ENCODE data around the gene USP34.

USP34 gene

DNA sequence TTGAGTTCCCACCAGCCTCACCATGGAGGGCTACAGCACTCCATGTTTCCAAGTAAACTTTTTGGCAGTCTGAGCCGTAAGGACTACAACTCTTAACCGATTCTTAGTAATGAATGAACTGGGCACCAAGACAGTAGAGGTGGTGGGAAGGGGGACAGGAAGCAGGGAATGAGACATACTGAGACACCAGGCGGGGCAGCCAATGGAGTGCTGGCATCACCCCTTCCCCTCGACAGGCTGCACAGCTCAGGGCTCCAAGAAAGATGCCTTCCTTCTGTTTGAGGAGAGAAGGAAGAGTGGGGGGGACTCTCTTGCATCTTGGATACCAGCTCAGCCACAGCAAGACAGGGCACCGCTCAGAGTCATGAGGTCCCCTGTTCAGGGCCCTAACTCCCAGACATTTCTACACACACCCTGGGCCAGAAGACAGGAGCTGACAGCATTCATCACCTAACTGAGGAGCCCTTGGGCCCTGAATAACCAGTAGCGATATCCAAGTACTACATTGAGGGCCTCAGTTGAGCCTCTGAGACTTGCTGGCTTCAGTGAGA, 45.2 kb downstream of the USP34 start:
- TF ChIP-seq MYC (IDR thresholded peaks at IDR 0.05; ENCODE audit: low read depth, low read length) (no peak), POLR2A (IDR thresholded peaks at IDR 0.05; ENCODE audit: extremely low read depth, insufficient read length) (no peak)
- TF ChIP-seq, protein P1, sequence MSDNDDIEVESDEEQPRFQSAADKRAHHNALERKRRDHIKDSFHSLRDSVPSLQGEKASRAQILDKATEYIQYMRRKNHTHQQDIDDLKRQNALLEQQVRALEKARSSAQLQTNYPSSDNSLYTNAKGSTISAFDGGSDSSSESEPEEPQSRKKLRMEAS (IDR thresholded peaks at IDR 0.05; ENCODE audit: low read depth, low read length) = no peak
- TF ChIP-seq, protein P2, sequence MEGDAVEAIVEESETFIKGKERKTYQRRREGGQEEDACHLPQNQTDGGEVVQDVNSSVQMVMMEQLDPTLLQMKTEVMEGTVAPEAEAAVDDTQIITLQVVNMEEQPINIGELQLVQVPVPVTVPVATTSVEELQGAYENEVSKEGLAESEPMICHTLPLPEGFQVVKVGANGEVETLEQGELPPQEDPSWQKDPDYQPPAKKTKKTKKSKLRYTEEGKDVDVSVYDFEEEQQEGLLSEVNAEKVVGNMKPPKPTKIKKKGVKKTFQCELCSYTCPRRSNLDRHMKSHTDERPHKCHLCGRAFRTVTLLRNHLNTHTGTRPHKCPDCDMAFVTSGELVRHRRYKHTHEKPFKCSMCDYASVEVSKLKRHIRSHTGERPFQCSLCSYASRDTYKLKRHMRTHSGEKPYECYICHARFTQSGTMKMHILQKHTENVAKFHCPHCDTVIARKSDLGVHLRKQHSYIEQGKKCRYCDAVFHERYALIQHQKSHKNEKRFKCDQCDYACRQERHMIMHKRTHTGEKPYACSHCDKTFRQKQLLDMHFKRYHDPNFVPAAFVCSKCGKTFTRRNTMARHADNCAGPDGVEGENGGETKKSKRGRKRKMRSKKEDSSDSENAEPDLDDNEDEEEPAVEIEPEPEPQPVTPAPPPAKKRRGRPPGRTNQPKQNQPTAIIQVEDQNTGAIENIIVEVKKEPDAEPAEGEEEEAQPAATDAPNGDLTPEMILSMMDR (IDR thresholded peaks at IDR 0.05; ENCODE audit: low read depth, low read length) = no peak
- no peak for DNase-seq (ENCODE audit: low read depth)
- H3K4me3 ChIP-seq (ENCODE audit: low read depth, low read length) = no peak overlapping the region

DNA sequence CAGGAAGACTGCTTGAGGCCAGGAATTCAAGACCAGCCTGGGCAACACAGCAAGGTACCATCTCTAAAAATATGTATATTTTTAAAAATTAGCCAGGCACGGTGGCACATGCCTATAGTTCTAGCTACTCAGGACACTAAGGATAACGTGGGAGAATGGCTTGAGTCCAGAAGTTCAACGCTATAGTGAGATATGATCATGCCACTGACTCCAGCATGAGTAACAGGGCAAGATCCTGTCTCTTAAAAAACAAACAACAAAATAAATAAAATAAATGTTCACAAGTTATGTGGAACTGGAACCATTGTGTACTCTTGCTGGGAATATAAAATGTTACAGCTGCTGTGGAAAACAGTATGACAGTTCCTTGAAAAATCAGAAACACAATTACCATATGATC, 47.2 kb downstream of the USP34 start:
- no peak overlapping the region for H3K4me3 ChIP-seq (ENCODE audit: low read depth, low read length)
- no peak for DNase-seq (ENCODE audit: low read depth)
- TF ChIP-seq MYC (IDR thresholded peaks at IDR 0.05; ENCODE audit: low read depth, low read length) (no peak), POLR2A (IDR thresholded peaks at IDR 0.05; ENCODE audit: extremely low read depth, insufficient read length) (no peak)
- TF ChIP-seq, protein P2 (IDR thresholded peaks at IDR 0.05; ENCODE audit: low read depth, low read length) = no peak
- TF ChIP-seq, protein P1 (IDR thresholded peaks at IDR 0.05; ENCODE audit: low read depth, low read length) = no peak

DNA sequence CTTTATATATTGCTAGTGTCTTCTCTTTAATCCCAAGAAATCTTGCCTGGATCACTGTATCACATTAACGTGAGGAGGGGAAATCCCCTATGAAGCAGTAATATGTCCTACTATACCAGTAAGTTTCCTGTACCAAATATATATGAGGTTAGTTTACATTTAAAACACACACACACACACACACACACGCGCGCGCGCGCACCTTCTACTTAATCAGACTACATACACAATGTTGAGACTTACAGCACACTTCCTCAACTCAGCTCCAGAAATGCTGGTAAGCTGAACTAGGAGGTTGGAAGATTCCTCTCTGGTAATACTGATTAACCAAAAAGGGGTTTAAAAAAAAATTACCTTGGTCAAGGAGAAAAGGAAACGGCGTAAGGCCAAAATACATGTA, 49.3 kb downstream of the USP34 start:
- no peak for DNase-seq (ENCODE audit: low read depth)
- H3K4me3 ChIP-seq (ENCODE audit: low read depth, low read length) = no peak overlapping the region
- TF ChIP-seq, protein P2 (IDR thresholded peaks at IDR 0.05; ENCODE audit: low read depth, low read length) = no peak
- TF ChIP-seq, protein P1 (IDR thresholded peaks at IDR 0.05; ENCODE audit: low read depth, low read length) = no peak
- TF ChIP-seq MYC (IDR thresholded peaks at IDR 0.05; ENCODE audit: low read depth, low read length) (no peak), POLR2A (IDR thresholded peaks at IDR 0.05; ENCODE audit: extremely low read depth, insufficient read length) (no peak)

DNA sequence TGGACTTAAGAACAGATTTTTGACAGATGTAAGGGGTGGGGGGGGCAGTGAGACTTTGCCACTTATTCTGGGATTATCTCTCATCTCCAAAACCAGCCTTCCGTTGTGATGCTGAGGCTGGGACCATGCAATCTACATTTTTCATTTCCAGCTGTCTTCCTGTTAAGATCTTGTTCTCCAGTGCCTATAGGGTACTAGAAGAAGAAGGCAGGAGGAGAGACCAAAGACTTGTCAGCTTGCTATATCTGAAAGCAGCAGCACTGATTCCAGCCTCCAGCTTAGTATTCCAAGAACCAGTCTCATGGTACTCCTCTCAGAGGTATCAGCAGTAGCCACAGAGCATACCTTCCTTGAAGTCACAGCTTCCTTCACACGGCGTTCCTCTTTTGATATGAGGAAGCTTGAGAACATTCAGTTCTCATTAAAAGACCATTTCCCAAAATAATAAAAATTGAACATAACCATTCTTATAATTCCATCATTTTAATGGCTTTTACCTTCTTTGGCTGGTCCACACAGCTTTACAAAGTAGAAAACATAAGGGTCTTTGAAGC, 49.8 kb downstream of the USP34 start:
- no peak for DNase-seq (ENCODE audit: low read depth)
- H3K4me3 ChIP-seq (ENCODE audit: low read depth, low read length) = no peak overlapping the region

DNA sequence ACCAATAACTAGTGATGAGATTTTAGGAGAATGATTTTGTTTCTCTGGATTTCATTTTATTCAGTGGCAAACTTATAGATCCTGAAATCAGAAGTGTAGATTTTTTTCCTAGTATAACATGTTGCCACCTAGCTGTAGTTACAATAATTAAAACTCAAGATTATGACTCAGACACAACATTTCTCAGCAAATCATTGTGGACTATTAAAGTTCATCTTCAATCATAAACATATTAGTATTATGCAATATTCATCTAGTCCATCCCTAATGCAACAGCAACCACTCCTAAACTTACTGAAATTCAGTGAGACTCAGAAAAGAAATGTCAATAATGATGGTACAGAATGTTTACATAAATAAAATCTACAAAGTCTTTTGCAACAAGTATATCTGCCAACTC, 51.3 kb downstream of the USP34 start:
- DNase-seq (ENCODE audit: low read depth) = no peak
- TF ChIP-seq MYC (IDR thresholded peaks at IDR 0.05; ENCODE audit: low read depth, low read length) (no peak), POLR2A (IDR thresholded peaks at IDR 0.05; ENCODE audit: extremely low read depth, insufficient read length) (no peak)
- TF ChIP-seq, protein P1 (IDR thresholded peaks at IDR 0.05; ENCODE audit: low read depth, low read length) = no peak
- TF ChIP-seq, protein P2 (IDR thresholded peaks at IDR 0.05; ENCODE audit: low read depth, low read length) = no peak
- H3K4me3 ChIP-seq (ENCODE audit: low read depth, low read length) = no peak overlapping the region

More for the DNA sequence above, 49.8 kb downstream of the USP34 start:
- TF ChIP-seq, protein P2 (IDR thresholded peaks at IDR 0.05; ENCODE audit: low read depth, low read length) = no peak
- TF ChIP-seq, protein P1 (IDR thresholded peaks at IDR 0.05; ENCODE audit: low read depth, low read length) = no peak
- no peak for TF ChIP-seq MYC (IDR thresholded peaks at IDR 0.05; ENCODE audit: low read depth, low read length)
- TF ChIP-seq POLR2A (IDR thresholded peaks at IDR 0.05; ENCODE audit: extremely low read depth, insufficient read length) = no peak

Measured in NB4 (cell line).